ENCODE results near the gene PFKM.

DNA sequence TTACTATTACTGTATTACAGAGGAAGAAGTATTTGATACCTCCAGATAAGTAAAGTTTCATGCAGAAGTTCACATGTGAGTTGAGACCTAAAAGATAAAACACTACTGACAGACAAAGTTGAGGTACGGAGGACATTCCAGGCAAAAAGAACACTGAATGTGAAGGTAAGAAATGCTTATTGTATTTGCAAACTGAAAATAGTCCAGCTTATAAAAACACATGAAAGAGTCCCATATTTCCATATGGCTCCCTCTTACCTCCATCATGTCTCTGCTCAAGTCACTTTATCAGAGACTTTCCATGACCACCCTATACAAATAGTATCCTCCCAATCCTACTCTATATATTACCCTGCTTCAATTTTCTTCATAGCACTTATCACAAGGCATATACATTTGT is 49.1 kb upstream of the PFKM start:
- no peak for TF ChIP-seq POLR2A (IDR thresholded peaks at IDR 0.05)
- TF ChIP-seq, protein P1, sequence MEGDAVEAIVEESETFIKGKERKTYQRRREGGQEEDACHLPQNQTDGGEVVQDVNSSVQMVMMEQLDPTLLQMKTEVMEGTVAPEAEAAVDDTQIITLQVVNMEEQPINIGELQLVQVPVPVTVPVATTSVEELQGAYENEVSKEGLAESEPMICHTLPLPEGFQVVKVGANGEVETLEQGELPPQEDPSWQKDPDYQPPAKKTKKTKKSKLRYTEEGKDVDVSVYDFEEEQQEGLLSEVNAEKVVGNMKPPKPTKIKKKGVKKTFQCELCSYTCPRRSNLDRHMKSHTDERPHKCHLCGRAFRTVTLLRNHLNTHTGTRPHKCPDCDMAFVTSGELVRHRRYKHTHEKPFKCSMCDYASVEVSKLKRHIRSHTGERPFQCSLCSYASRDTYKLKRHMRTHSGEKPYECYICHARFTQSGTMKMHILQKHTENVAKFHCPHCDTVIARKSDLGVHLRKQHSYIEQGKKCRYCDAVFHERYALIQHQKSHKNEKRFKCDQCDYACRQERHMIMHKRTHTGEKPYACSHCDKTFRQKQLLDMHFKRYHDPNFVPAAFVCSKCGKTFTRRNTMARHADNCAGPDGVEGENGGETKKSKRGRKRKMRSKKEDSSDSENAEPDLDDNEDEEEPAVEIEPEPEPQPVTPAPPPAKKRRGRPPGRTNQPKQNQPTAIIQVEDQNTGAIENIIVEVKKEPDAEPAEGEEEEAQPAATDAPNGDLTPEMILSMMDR (IDR thresholded peaks at IDR 0.05): no peak

All from prostate gland (tissue), 2 donors.